AG04450 (cell line): ENCODE data around the gene ARSB. TPM values are rescaled to one million over a fixed set of nuclear protein-coding genes. Genes with fewer than 3 reads are reported as not detected.

Experiments used
- CTCF ChIA-PET: fragments of 300-600, 350-600 bp; formaldehyde crosslinking; extraction: SDS; loops from one replicate; lab custom pipeline; 2022; ENCODE audit warnings: antibody characterized with exemption, inconsistent platforms; lab: Charles Lee
- POLR2A ChIA-PET: fragments of 350-600 bp; formaldehyde crosslinking; extraction: SDS; loops from one replicate; lab custom pipeline; 2021; ENCODE audit warnings: antibody characterized with exemption, inconsistent platforms; lab: Yijun Ruan, JAX
- DNase-seq: peaks from one replicate; pipeline ENCODE4 v3.0.0-alpha.2; 2011; ENCODE audit warnings: low read depth, low spot score
- H3K27ac ChIP-seq: one replicate; pipeline ENCODE4 v1.5.1; 2012; ENCODE audit warnings: low read depth, low read length, control low read depth
- H3K27me3 ChIP-seq: one replicate; pipeline ENCODE4 v1.6.0; 2012; ENCODE audit warnings: low read length; ENCODE audit not compliant: control insufficient read depth, insufficient read depth
- H3K4me3 ChIP-seq: 2 replicates; pipeline ENCODE4 v1.5.1; 2011; ENCODE audit warnings: mild to moderate bottlenecking, low read depth, low read length, control low read depth
- H3K9me3 ChIP-seq: 2 replicates; pipeline ENCODE4 v1.5.1; 2012; ENCODE audit warnings: low read length; ENCODE audit not compliant: control insufficient read depth, insufficient read depth
- CTCF ChIP-seq: IDR thresholded peaks from 2 replicates; pipeline ENCODE4 v1.5.1; 2011; ENCODE audit warnings: low read depth, low read length, control low read depth, inconsistent platforms
- polyA plus RNA-seq: library from polyadenylated mRNA; depleted of rRNA; stranded (reverse); fragments of >200 nt; gene quantifications from 2 replicates; pipeline ENCODE4 v1.2.3, GENCODE V29; 2011

Gene ARSB
- polyA plus RNA-seq, 1 experiment, result 21.0 TPM

DNA sequence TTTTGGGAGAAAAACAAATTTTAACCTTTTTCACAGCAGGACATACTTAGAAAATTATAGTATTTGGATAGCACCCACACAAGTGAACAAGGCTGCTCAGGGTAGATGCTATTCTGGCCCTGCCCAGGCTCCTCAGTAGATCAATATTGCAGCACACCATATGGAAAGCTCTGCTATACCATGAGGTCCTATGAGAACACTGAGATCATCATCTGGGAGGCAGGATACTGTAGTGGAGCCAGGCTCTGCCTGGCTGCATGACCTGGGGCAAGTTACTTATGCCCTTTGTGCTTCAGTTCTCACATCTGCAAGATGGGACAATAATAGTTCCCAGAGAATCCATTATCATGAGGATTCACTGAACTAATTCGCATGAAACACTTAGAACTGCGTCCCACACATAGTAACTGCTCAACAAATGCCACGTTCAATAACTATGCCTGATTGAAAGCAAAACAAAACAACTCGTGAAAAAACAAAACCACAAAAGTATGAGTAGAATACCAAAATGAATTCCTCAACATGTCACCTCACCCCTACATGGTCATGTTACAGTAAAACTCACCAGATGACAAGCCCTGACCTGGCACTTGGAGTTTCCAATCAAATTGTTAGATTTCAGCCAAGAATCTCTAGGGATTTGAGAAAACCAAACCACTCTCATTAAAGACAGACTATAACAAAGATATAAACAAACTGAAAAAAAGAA, 31.9 kb downstream of the ARSB start:
- POLR2A ChIA-PET, result no interaction called here
- Histone ChIP-seq H3K4me3 (no peak overlapping the region), H3K27me3 (no peaks in the 10 kb centered on the region), H3K9me3 (no peaks in the 10 kb centered on the region), H3K27ac (no peak overlapping the region)
- CTCF ChIA-PET, result no interaction called here
- no peak for TF ChIP-seq CTCF
- DNase-seq, result no peak

DNA sequence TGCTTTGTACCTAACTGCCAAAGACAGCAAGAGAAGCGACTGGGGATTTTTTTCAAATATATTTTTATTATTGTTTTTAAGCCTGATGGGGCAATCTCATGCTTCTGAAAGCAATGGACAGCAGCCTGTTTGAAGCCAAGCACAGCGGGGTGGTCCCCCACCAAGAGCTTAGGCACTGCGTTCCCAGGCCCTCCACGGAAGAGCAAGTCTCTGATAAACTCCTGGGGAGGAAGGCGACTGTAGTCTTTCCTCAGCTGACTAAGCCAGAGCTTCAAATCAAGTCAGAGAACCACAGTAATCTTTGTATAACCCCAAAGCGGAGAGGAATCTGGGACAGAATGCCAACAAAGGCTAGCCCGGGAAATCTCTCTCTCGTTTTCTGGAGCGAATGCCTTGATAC, 54.4 kb downstream of the ARSB start:
- POLR2A ChIA-PET, result interaction anchor here (0.9 kb wide), 1 partner anchor 22 kb away, joined by 3 read pairs; no protein-coding TSS in a partner anchor

GRCh38 chr5:78929833-78930232, 55.3 kb downstream of the ARSB start:
- H3K4me3 ChIP-seq, result no peak overlapping the region
- no peak overlapping the region for H3K27ac ChIP-seq
- no peak for TF ChIP-seq CTCF
- ChIA-PET CTCF (no interaction called here), POLR2A (no interaction called here)
- H3K9me3 ChIP-seq, result no peaks in the 10 kb centered on the region
- no peaks in the 10 kb centered on the region for H3K27me3 ChIP-seq
- DNase-seq, result no peak

More for the DNA sequence above, 54.4 kb downstream of the ARSB start:
- H3K27me3 ChIP-seq, result no peaks in the 10 kb centered on the region
- DNase-seq, result no peak
- TF ChIP-seq CTCF, result no peak
- no peak overlapping the region for H3K4me3 ChIP-seq
- H3K27ac ChIP-seq, result peak overlapping the region; percentile 22
- CTCF ChIA-PET, result interaction anchor here (0.8 to 1.0 kb wide), 2 partner anchors 12 to 31 kb away, joined by 3 to 5 read pairs; no protein-coding TSS in a partner anchor
- H3K9me3 ChIP-seq, result no peaks in the 10 kb centered on the region

DNA sequence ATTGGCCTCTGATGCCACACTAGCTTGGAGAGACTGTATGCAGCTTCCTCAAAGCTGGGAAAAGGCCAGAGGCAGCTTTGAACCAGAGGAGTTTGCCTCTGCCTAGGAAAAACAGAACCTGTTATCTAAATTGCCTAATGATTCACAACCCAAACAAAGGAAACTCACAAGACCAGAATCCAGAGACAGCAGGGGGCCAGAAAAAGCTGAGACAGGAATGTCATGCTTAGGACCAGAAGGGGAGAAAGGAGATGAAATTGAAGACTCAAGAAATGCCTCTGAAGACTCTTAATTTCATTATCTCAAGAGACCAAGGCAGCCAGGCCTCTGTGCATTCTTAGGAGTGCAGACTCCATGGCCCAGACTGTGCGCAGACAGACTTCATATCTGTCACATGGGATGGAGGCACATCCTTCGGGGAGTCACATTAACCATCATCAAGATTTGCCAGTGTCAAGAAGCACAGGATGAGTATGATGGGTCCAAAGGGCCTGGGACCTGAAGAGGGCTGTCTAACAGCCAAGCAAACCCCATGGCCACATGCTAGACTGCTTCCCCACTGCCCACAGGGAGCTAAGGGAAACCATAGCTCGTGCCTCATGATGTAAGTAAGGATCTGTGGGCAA, 57.3 kb downstream of the ARSB start:
- H3K4me3 ChIP-seq, result no peak overlapping the region
- ChIA-PET POLR2A (interaction anchor here (0.7 to 0.9 kb wide), 2 partner anchors 281 to 556 kb away, joined by 3 to 13 read pairs; no protein-coding TSS in a partner anchor), CTCF (interaction anchor here (1.2 kb wide), 1 partner anchor 28 kb away, joined by 4 read pairs; no protein-coding TSS in a partner anchor)
- H3K9me3 ChIP-seq, result no peaks in the 10 kb centered on the region
- TF ChIP-seq CTCF, result no peak
- no peak for DNase-seq
- H3K27me3 ChIP-seq, result no peaks in the 10 kb centered on the region
- peak overlapping the region; percentile 39 for H3K27ac ChIP-seq

- DNase-seq, result no peak
- Histone ChIP-seq H3K27ac (no peak overlapping the region), H3K9me3 (no peaks in the 10 kb centered on the region), H3K27me3 (no peaks in the 10 kb centered on the region), H3K4me3 (no peak overlapping the region)
- POLR2A ChIA-PET, result no interaction called here
- TF ChIP-seq CTCF, result no peak
- CTCF ChIA-PET, result interaction anchor here (1.0 kb wide), 1 partner anchor 27 kb away, joined by 3 read pairs; no protein-coding TSS in a partner anchor
Observed at GRCh38 chr5:78926252-78926651, 58.9 kb downstream of the ARSB start.
